Pulmonary artery endothelial cell (primary cell): ENCODE measurements around the gene OR4D6. TPM values are rescaled to one million over a fixed set of nuclear protein-coding genes. Genes with fewer than 3 reads are reported as not detected.

Experiments used
- total RNA-seq: library from RNA; depleted of rRNA; stranded (reverse); fragments of >200 nt; gene quantifications from 2 replicates; pipeline ENCODE4 v1.2.3, GENCODE V29; 2014

The OR4D6 gene
- total RNA-seq, 1 donor from 2014 or later, result not detected

Other genes with a start within 250 kb of the OR4D6 start
- not detected in 2 replicates for gene MPEG1, start 244.0 kb upstream of the OR4D6 start, total RNA-seq
- gene OR5AN1, start 98.1 kb upstream of the OR4D6 start, total RNA-seq, result not detected in 2 replicates
- gene OR5A2, start 30.5 kb upstream of the OR4D6 start, total RNA-seq, result not detected in 2 replicates
- not detected in 2 replicates for gene OR5A1, start 20.5 kb upstream of the OR4D6 start, total RNA-seq
- not detected in 2 replicates for gene OR4D10, start 16.4 kb downstream of the OR4D6 start, total RNA-seq
- gene OR4D11, start 46.6 kb downstream of the OR4D6 start, total RNA-seq, result not detected in 2 replicates
- gene OR4D9, start 54.6 kb downstream of the OR4D6 start, total RNA-seq, result not detected in 2 replicates
- 33.4 and 36.3 TPM in 2 replicates for gene OSBP, start 158.8 kb downstream of the OR4D6 start, total RNA-seq
- gene PATL1, start 212.1 kb downstream of the OR4D6 start, total RNA-seq, result 5.0 and 5.6 TPM in 2 replicates